Measurements from ENCODE around the gene CCDC88C. TPM values are rescaled to one million over a fixed set of nuclear protein-coding genes. Genes with fewer than 3 reads are reported as not detected.

The CCDC88C gene
- total RNA-seq, 2 experiments from 2014 or later, result 137 to 253 TPM

- peaks cover 28% of the 10 kb centered on the region for H4K20me1 ChIP-seq (ENCODE audit: insufficient read depth, low read length)
Measured at GRCh38 chr14:91376547-91377477, 40.8 kb downstream of the CCDC88C start.

GRCh38 chr14:91375720-91376452 lies 41.7 kb downstream of the CCDC88C start:
- intact Hi-C loops (cut with micrococcal nuclease; ENCODE audit: unreplicated experiment), result loop anchor here (2.0 kb wide), 1 partner anchor 15 kb away; no protein-coding TSS in a partner anchor
- Histone ChIP-seq H2AFZ (ENCODE audit: low read length) (no peak overlapping the region), H3K27ac (ENCODE audit: low read depth, low read length, poor library complexity, severe bottlenecking) (peak overlapping the region; percentile 94), H3K4me3 (ENCODE audit: low read depth, low read length, poor library complexity, severe bottlenecking) (peak overlapping the region; percentile 60), H3K9me2 (ENCODE audit: insufficient read depth, low read length) (no peaks in the 10 kb centered on the region), H3K4me2 (ENCODE audit: low read length) (peak overlapping the region; percentile 95), H3K4me1 (ENCODE audit: insufficient read depth, low read length, poor library complexity, severe bottlenecking) (peaks cover 100% of the 10 kb centered on the region), H3K79me2 (ENCODE audit: insufficient read depth, low read depth, low read length) (peaks cover 98% of the 10 kb centered on the region), H4K20me1 (ENCODE audit: insufficient read depth, low read length) (peaks cover 23% of the 10 kb centered on the region), H3K36me3 (ENCODE audit: insufficient read depth, low read length) (peaks cover 66% of the 10 kb centered on the region; the same call in 1 of the 2 replicates), H3K9me3 (ENCODE audit: low read length) (no peaks in the 10 kb centered on the region)
- peak; percentile 58 for DNase-seq (ENCODE audit: low spot score)
- CTCF ChIA-PET (ENCODE audit: unreplicated experiment), result interaction anchor here (1.0 to 3.0 kb wide), 3 partner anchors 20 to 40 kb away, joined by 3 to 16 read pairs (median 6); no protein-coding TSS in a partner anchor
- TF ChIP-seq CTCF (conservative IDR thresholded peaks at IDR 0.05; ENCODE audit: low read length), result peak; percentile 57; the same call in 1 of the 2 replicates
- TF ChIP-seq EZH2phosphoT487 (IDR thresholded peaks at IDR 0.05; ENCODE audit: borderline replicate concordance, low read depth, low read length), result no peak
- POLR2A ChIA-PET, result interaction anchor here (1.0 to 18.1 kb wide), 11 partner anchors 8 to 58 kb away, joined by 3 to 311 read pairs (median 12); partner anchors contain the start of gene CCDC88C
- BruUV-seq (replicated peaks), result no TSS peak

More at GRCh38 chr14:91376547-91377477, 40.8 kb downstream of the CCDC88C start:
- Histone ChIP-seq H3K4me1 (ENCODE audit: insufficient read depth, low read length, poor library complexity, severe bottlenecking) (peaks cover 100% of the 10 kb centered on the region), H2AFZ (ENCODE audit: low read length) (no peak overlapping the region), H3K27ac (ENCODE audit: low read depth, low read length, poor library complexity, severe bottlenecking) (peak overlapping the region; percentile 94), H3K9me3 (ENCODE audit: low read length) (no peaks in the 10 kb centered on the region), H3K36me3 (ENCODE audit: insufficient read depth, low read length) (peaks cover 67% of the 10 kb centered on the region; the same call in 1 of the 2 replicates), H3K4me2 (ENCODE audit: low read length) (peak overlapping the region; percentile 95), H3K9me2 (ENCODE audit: insufficient read depth, low read length) (no peaks in the 10 kb centered on the region), H3K4me3 (ENCODE audit: low read depth, low read length, poor library complexity, severe bottlenecking) (peak overlapping the region; percentile 60), H3K79me2 (ENCODE audit: insufficient read depth, low read depth, low read length) (peaks cover 98% of the 10 kb centered on the region)
- POLR2A ChIA-PET, result interaction anchor here (0.6 to 18.1 kb wide), 9 partner anchors 9 to 218 kb away, joined by 3 to 311 read pairs (median 16); partner anchors contain the start of gene CCDC88C
- CTCF ChIA-PET (ENCODE audit: unreplicated experiment), result interaction anchor here (0.6 to 3.0 kb wide), 5 partner anchors 21 to 52 kb away, joined by 3 to 16 read pairs (median 3); no protein-coding TSS in a partner anchor
- no peak for TF ChIP-seq EZH2phosphoT487 (IDR thresholded peaks at IDR 0.05; ENCODE audit: borderline replicate concordance, low read depth, low read length)
- DNase-seq (ENCODE audit: low spot score), result peak; percentile 53
- BruUV-seq (replicated peaks), result no TSS peak
- intact Hi-C loops (cut with micrococcal nuclease; ENCODE audit: unreplicated experiment), result loop anchor here (1.0 kb wide), 1 partner anchor 39 kb away; no protein-coding TSS in a partner anchor

All from OCI-LY7 (cell line).